GM19238 (cell line): ENCODE measurements around the gene SLC46A1.

Experiments used
- DNase-seq: peaks from one replicate; pipeline ENCODE4 v3.0.0; 2011; ENCODE audit warnings: low spot score; ENCODE audit not compliant: insufficient read length

Gene SLC46A1

DNA sequence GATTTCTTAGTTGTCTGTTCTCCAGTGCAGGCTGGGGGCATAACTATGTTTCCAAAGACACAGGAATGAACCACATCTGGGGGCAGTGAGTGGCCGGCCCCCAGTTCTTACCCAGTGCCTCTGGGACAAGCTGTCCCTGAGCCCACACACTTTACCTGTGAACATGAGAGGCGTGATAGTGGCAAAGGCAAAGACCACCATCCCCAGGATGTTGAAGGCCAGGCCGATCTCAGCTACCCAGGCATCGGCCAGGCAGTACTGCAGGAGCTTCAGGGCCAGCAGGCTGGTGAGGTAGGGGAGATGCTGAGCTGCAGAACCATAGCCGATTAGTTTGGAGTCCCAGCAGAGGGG is 1.6 kb downstream of the SLC46A1 start:
- DNase-seq: no peak

DNA sequence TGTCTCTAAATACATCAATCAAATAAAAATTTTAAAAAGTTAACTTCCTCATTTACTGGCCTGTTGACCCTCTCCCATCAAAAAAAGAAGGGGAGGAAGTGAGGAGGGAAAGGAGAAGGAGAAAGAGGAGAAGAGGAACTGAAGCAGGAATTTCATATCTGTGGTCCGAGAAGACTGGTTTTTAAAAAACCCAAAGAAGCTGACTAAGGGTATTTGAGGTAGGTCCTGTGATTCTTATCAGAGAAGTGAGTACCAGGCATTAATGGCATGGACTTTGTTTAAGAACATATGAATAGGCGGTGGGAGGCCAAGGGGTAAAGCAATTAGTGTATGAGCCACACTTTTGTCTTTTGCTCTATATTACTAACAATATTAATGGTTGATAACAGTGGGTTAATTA is 2.0 kb downstream of the SLC46A1 start:
- no peak for DNase-seq

DNA sequence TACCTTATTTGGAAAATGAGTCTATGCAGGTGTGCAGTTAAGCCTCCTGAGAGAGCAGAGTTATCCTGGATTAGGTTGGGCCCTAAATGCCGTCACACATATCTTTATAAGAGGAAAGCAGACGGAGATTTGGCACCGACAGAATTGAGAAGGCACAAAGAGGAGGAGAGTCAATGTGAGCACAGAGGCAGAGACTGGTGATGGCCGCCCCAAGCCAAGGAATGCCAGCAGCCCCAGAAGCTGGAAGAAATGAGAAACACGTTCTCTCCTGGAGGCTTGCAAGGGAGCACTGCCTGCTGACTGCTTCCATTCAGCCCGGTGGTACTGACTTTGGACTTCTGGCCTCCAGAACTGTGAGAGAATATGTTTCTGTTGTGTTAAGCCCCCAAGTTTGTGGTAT is 3.2 kb downstream of the SLC46A1 start:
- DNase-seq: no peak

DNA sequence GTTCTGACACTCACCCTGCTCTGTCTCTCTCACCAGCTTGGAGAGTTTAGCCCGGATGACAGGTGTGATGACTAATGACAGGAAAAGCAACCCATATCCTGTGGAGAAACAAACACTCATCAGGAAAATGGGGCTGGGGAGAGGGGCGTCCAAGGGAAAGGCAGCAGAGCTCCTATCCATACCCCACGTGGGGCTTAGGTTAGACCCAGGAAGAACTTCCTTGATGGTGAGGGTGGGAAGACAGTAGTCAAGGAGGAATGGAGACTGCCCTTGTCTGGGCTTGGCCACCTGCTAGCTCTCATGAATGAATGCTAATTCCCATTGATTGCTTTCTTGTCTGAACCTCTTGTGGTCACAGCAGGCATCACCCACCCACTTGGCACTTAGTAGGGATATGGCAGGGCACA is 3.8 kb downstream of the SLC46A1 start:
- DNase-seq: no peak

- no peak for DNase-seq
These were observed 6.2 kb downstream of the SLC46A1 start for GRCh38 chr17:28399808-28400207.

GRCh38 chr17:28398280-28398981 is 7.6 kb downstream of the SLC46A1 start:
- DNase-seq: no peak

- DNase-seq: no peak
These were observed 8.2 kb downstream of the SLC46A1 start for GRCh38 chr17:28397687-28398279.

GRCh38 chr17:28397275-28397674 is 8.7 kb downstream of the SLC46A1 start:
- no peak for DNase-seq

DNA sequence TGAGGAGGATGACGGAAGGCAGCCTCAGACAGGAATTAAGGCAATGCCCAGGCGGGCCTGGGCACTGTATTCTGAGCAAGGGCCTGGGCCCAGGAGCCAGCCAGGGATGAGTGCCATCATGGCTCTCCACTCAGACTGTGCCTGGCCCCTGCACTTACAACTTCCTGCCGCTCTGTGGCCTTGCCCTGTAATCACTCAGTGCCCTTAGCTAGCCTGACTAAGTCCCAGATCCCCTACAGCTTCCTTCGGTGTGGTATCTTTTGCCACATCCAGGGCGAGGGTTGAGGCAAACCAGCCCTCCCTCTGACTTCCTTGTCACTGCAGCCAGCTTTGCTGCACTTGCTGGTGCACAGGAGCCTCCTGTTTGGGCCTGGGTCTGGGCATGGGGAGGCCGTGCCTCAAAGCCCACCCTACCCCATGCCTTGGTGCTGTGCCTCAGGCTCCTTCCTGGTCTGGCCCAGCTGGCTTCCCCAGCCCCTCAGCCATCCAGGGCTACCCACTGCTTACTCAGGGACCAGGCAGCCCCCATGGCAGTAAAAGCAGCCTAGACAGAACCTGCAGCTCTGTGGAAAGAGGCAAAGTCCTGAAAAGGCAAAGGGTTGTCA is 9.3 kb downstream of the SLC46A1 start:
- DNase-seq: no peak

DNA sequence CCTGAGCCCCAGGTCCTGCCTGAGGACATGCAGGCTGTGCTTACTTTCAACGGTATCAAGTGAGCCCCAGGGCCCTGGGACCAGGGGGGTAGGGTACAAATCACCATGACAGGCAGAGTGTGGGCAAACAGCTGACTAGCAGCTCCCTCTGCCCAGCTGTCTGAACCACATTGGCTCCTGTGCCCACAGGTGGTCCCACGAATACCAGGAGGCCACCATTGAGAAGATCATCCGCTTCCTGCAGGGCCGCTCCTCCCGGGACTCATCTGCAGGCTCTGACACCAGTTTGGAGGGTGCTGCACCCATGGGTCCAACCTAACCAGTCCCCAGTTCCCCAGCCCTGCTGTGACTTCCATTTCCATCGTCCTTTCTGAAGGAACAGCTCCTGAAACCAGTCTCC is 10.0 kb downstream of the SLC46A1 start:
- DNase-seq: no peak

GRCh38 chr17:28395426-28395825 is 10.6 kb downstream of the SLC46A1 start:
- no peak for DNase-seq

GRCh38 chr17:28394337-28395116 is 11.5 kb downstream of the SLC46A1 start:
- DNase-seq: no peak

DNA sequence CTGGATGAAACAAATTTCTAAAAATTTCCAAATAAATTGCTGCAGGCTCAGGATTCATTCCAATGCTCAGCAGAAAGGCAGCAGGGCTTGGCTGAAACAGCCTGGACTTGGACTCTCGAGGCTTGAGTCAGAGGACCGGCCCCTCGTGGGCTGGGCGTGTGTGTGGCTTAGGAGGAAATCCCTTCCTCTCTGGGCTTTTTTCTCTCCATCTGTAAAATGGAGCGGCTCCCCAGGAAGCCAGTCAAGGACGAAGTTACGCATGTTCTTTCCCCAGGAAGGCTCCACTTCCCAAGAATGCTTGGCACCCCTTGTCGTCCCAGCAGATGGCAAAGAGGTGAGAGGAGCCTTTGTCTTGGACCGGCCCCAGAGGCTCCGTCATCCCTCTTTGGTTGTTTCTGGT is 13.5 kb downstream of the SLC46A1 start:
- no peak for DNase-seq

- no peak for DNase-seq
These were observed 14.6 kb downstream of the SLC46A1 start for GRCh38 chr17:28391401-28391800.

- no peak for DNase-seq
These were observed 15.0 kb downstream of the SLC46A1 start for GRCh38 chr17:28390984-28391383.

DNA sequence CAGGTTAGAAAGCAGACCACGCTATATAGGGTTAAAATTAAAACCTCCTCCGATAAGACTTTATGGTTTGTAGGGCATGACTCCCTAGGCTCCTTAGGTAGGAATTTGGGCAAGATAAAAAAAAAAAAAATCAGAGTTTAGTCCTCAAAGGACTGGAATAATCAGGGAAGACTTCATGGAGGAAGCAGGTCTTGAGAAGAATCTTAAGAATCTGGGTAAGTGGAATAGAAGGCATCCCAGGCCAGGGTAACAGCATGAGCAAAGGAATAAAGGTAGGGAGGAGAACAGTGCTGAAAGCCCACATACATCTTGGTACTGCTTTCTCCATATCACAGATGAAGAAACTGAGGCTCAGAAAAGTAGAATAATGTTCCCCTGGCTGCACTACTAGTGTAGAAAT is 15.4 kb downstream of the SLC46A1 start:
- no peak for DNase-seq

GRCh38 chr17:28390141-28390540 is 15.9 kb downstream of the SLC46A1 start:
- DNase-seq: no peak

DNA sequence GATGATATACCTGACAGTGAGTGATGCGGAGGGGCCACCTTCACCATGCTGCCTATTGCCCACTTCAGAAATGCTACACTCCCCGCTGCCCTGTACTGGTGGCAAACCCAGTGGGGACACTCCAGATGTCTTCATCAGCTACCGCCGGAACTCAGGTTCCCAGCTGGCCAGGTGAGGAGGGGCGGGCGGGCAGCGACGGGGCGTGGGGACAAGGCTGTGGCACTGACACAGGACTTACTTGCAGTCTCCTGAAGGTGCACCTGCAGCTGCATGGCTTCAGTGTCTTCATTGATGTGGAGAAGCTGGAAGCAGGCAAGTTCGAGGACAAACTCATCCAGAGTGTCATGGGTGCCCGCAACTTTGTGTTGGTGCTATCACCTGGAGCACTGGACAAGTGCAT is 17.9 kb downstream of the SLC46A1 start:
- DNase-seq: no peak

DNA sequence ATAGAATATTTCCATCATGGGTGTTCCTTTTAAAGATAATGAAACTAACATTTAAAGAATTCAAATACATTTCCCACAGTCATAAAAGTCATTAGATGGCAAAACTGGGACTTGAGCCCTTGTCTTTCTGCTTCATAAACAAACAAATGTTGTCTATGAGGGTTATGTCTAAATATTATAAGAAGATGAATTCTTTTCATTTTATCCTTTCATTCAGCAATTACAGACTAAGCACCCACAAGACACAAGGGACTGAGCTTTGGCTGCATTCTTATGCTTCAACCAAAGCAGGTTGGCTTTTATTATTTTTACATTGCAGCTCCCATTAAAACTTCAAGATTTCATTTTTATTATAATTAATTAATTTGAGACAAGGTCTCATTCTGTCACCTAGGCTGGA is 19.6 kb downstream of the SLC46A1 start:
- no peak for DNase-seq

- DNase-seq: no peak
These were observed 20.6 kb downstream of the SLC46A1 start for GRCh38 chr17:28385406-28385805.

DNA sequence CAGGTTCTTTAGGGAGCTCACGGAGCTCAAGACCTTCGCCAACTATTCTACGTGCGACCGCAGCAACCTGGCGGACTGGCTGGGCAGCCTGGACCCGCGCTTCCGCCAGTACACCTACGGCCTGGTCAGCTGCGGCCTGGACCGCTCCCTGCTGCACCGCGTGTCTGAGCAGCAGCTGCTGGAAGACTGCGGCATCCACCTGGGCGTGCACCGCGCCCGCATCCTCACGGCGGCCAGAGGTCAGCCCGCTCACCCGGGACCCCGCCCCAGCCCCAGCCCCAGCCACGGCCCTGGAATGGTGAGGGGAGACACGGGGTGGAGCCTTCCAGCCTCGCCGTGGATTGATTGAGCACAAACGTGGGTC is 21.0 kb downstream of the SLC46A1 start:
- no peak for DNase-seq

DNA sequence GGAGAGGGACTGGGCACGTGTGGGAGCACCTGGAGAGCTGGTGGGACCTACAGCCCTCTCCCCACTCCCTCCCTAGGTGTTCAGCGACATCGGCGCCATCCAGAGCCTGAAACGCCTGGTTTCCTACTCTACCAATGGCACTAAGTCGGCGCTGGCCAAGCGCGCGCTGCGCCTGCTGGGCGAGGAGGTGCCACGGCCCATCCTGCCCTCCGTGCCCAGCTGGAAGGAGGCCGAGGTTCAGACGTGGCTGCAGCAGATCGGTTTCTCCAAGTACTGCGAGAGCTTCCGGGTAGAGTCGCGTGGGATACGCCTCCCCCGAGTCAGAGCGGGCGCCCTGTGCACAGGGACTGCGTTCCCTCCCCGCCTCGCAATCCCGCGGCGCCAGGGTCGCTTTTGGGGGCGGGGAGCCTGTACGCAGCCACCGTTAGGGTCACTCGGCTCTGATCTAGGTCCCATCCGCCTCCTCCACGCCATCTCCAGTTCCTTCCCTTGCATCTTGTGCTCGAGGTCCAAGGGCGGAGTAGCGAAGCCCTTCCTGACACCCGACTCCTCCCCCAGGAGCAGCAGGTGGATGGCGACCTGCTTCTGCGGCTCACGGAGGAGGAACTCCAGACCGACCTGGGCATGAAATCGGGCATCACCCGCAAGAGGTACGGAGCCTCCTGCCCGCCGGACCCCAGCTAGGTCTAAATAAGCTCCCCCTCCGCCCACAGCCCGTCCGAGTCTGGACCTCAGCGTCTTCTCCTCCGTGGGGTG is 21.6 kb downstream of the SLC46A1 start:
- DNase-seq: peak; percentile 69
